ENCODE measurements around the gene CEP164. TPM values are rescaled to one million over a fixed set of nuclear protein-coding genes. Genes with fewer than 3 reads are reported as not detected.

CEP164 gene
- total RNA-seq, 2 donors from 2014 or later = 9.0 to 9.6 TPM

Other genes with a start within 250 kb of the CEP164 start
- 10 to 100 TPM; 22.4 to 36.9 TPM for gene SIK3, start 229.4 kb upstream of the CEP164 start, total RNA-seq
- 10 to 100 TPM; 46.2 to 62.5 TPM for gene PAFAH1B2, start 183.6 kb upstream of the CEP164 start, total RNA-seq
- gene SIDT2, start 149.1 kb upstream of the CEP164 start, total RNA-seq = 10 to 100 TPM; 40.8 to 48.5 TPM
- gene TAGLN, start 128.5 kb upstream of the CEP164 start, total RNA-seq = 1,000 to 10,000 TPM in 1 of 2 donors, 100 to 1,000 TPM in 1; 829 to 1,367 TPM
- gene PCSK7, start 95.8 kb upstream of the CEP164 start, total RNA-seq = 10 to 100 TPM; 29.2 to 42.5 TPM
- gene RNF214, start 95.2 kb upstream of the CEP164 start, total RNA-seq = 10 to 100 TPM; 20.3 to 21.0 TPM
- 1 to 10 TPM; 6.3 to 8.0 TPM for gene BACE1-AS, start 36.5 kb upstream of the CEP164 start, total RNA-seq
- gene BACE1, start 11.6 kb upstream of the CEP164 start, total RNA-seq = 10 to 100 TPM; 14.6 to 16.3 TPM

All from left cardiac atrium (tissue), 2 donors.